Kidney epithelial cell (primary cell): ENCODE data around the gene MYL10. TPM values are rescaled to one million over a fixed set of nuclear protein-coding genes. Genes with fewer than 3 reads are reported as not detected.
A peak's percentile ranks its signal among the peaks of the same experiment; 100 is the strongest.

Experiments used
- DNase-seq: peaks from one replicate; pipeline ENCODE4 v3.0.0-alpha.2; 2010; ENCODE audit warnings: low read depth
- H3K27me3 ChIP-seq: 2 replicates; pipeline ENCODE4 v1.6.0; 2011; ENCODE audit warnings: low read length; ENCODE audit not compliant: control insufficient read depth, insufficient read depth
- H3K36me3 ChIP-seq: 2 replicates; pipeline ENCODE4 v1.5.1; 2011; ENCODE audit warnings: low read length; ENCODE audit not compliant: control insufficient read depth, insufficient read depth
- H3K4me3 ChIP-seq: 2 replicates; pipeline ENCODE4 v1.5.1; 2011; ENCODE audit warnings: low read depth, mild to moderate bottlenecking, control low read depth, low read length
- CTCF ChIP-seq: IDR thresholded peaks from 2 replicates; pipeline ENCODE4 v1.5.1; 2011; ENCODE audit warnings: mild to moderate bottlenecking, moderate library complexity, low read length, control low read depth, inconsistent platforms; ENCODE audit not compliant: insufficient read depth, poor library complexity, severe bottlenecking
- total RNA-seq: library from RNA; depleted of rRNA; stranded (reverse); fragments of >200 nt; gene quantifications from 2 replicates; pipeline ENCODE4 v1.2.3, GENCODE V29; 2015

MYL10 gene
- total RNA-seq, 1 donor from 2014 or later: not detected

GRCh38 chr7:101674439-101674838 lies 45.3 kb upstream of the MYL10 start:
- DNase-seq: no peak
- no peak overlapping the region for H3K4me3 ChIP-seq
- no peak for TF ChIP-seq CTCF

GRCh38 chr7:101673951-101674350 lies 44.9 kb upstream of the MYL10 start:
- H3K36me3 ChIP-seq: no peaks in the 10 kb centered on the region
- no peak for DNase-seq
- no peak for TF ChIP-seq CTCF
- H3K27me3 ChIP-seq: no peaks in the 10 kb centered on the region
- no peak overlapping the region for H3K4me3 ChIP-seq

More at GRCh38 chr7:101674439-101674838, 45.3 kb upstream of the MYL10 start:
- Histone ChIP-seq H3K36me3 (no peaks in the 10 kb centered on the region), H3K27me3 (no peaks in the 10 kb centered on the region)

- H3K4me3 ChIP-seq: no peak overlapping the region
- DNase-seq: no peak
- no peak for TF ChIP-seq CTCF
- no peaks in the 10 kb centered on the region for H3K27me3 ChIP-seq
- H3K36me3 ChIP-seq: no peaks in the 10 kb centered on the region
Measured at GRCh38 chr7:101673315-101673714, 44.2 kb upstream of the MYL10 start.

GRCh38 chr7:101671371-101672356 lies 42.6 kb upstream of the MYL10 start:
- TF ChIP-seq CTCF: no peak
- H3K36me3 ChIP-seq: no peaks in the 10 kb centered on the region
- no peak overlapping the region for H3K4me3 ChIP-seq
- DNase-seq: no peak
- H3K27me3 ChIP-seq: peaks cover 3% of the 10 kb centered on the region

- H3K27me3 ChIP-seq: peaks cover 3% of the 10 kb centered on the region
- TF ChIP-seq CTCF: peak; percentile 17
- no peak for DNase-seq
- H3K4me3 ChIP-seq: no peak overlapping the region
- no peaks in the 10 kb centered on the region for H3K36me3 ChIP-seq
Measured at GRCh38 chr7:101669307-101669706, 40.2 kb upstream of the MYL10 start.

- no peak for TF ChIP-seq CTCF
Measured at GRCh38 chr7:101668726-101669125, 39.6 kb upstream of the MYL10 start.

More at GRCh38 chr7:101668726-101669125, 39.6 kb upstream of the MYL10 start:
- no peaks in the 10 kb centered on the region for H3K36me3 ChIP-seq
- H3K4me3 ChIP-seq: no peak overlapping the region
- peaks cover 3% of the 10 kb centered on the region for H3K27me3 ChIP-seq
- DNase-seq: no peak
